BJ (cell line): Measurements from ENCODE around the gene BLTP1. TPM values are rescaled to one million over a fixed set of nuclear protein-coding genes. Genes with fewer than 3 reads are reported as not detected.
A peak's percentile ranks its signal among the peaks of the same experiment; 100 is the strongest.

Experiments
- CTCF ChIA-PET: fragments of 350-600 bp; formaldehyde crosslinking; extraction: SDS; loops from one replicate; lab custom pipeline; 2021; ENCODE audit warnings: antibody characterized with exemption, inconsistent platforms; lab: Yijun Ruan, JAX
- POLR2A ChIA-PET: fragments of 300-600 bp; sonication (Branson Sonifier 250); formaldehyde crosslinking; extraction: SDS; loops from one replicate; lab custom pipeline; 2021; ENCODE audit warnings: antibody characterized with exemption; lab: Charles Lee
- DNase-seq: peaks from one replicate; pipeline ENCODE4 v3.0.0-alpha.2; 2011; ENCODE audit warnings: low read depth
- H3K27me3 ChIP-seq: 2 replicates; pipeline ENCODE4 v1.6.0; 2011; ENCODE audit warnings: low read length; ENCODE audit not compliant: control insufficient read depth, insufficient read depth
- H3K36me3 ChIP-seq: 2 replicates; pipeline ENCODE4 v1.5.1; 2011; ENCODE audit warnings: low read length; ENCODE audit not compliant: control insufficient read depth, insufficient read depth
- H3K4me3 ChIP-seq: 2 replicates; pipeline ENCODE4 v1.5.1; 2011; ENCODE audit warnings: low read depth, mild to moderate bottlenecking, control low read depth, low read length
- CTCF ChIP-seq: IDR thresholded peaks from 2 replicates; pipeline ENCODE4 v1.5.1; 2011; ENCODE audit warnings: low read depth, mild to moderate bottlenecking, control low read depth, inconsistent platforms, low read length, moderate library complexity; ENCODE audit not compliant: insufficient read depth
- polyA plus RNA-seq: library from polyadenylated mRNA; depleted of rRNA; stranded (reverse); fragments of >200 nt; gene quantifications from 2 replicates; pipeline ENCODE4 v1.2.3, GENCODE V29; 2011

BLTP1 gene
- polyA plus RNA-seq, 1 experiment, result 22.9 TPM

- ChIA-PET POLR2A (no interaction called here), CTCF (no interaction called here)
- H3K36me3 ChIP-seq, result no peaks in the 10 kb centered on the region
- no peak overlapping the region for H3K4me3 ChIP-seq
- TF ChIP-seq CTCF, result no peak
- H3K27me3 ChIP-seq, result no peaks in the 10 kb centered on the region
- DNase-seq, result no peak
These were observed 5.5 kb upstream of the BLTP1 start for GRCh38 chr4:122146652-122147051.

GRCh38 chr4:122150931-122151330, 1.2 kb upstream of the BLTP1 start:
- H3K36me3 ChIP-seq, result no peaks in the 10 kb centered on the region
- no peaks in the 10 kb centered on the region for H3K27me3 ChIP-seq
- DNase-seq, result no peak
- CTCF ChIA-PET, result no interaction called here
- POLR2A ChIA-PET, result no interaction called here
- no peak overlapping the region for H3K4me3 ChIP-seq
- TF ChIP-seq CTCF, result no peak

GRCh38 chr4:122152711-122153226, 638 bp downstream of the BLTP1 start:
- CTCF ChIA-PET, result no interaction called here
- POLR2A ChIA-PET, result interaction anchor here (0.6 kb wide), 1 partner anchor 25 kb away, joined by 6 read pairs; no protein-coding TSS in a partner anchor
- H3K27me3 ChIP-seq, result no peaks in the 10 kb centered on the region
- H3K4me3 ChIP-seq, result peak overlapping the region; percentile 98
- no peak for DNase-seq
- TF ChIP-seq CTCF, result no peak
- H3K36me3 ChIP-seq, result peaks cover 1% of the 10 kb centered on the region; the same call in 1 of the 2 replicates

- ChIA-PET CTCF (no interaction called here), POLR2A (no interaction called here)
- no peak overlapping the region for H3K4me3 ChIP-seq
- DNase-seq, result no peak
- no peaks in the 10 kb centered on the region for H3K27me3 ChIP-seq
- H3K36me3 ChIP-seq, result peaks cover 1% of the 10 kb centered on the region; the same call in 1 of the 2 replicates
- no peak for TF ChIP-seq CTCF
These were observed 4.7 kb downstream of the BLTP1 start for GRCh38 chr4:122156819-122157218.

- H3K4me3 ChIP-seq, result no peak overlapping the region
- H3K36me3 ChIP-seq, result no peaks in the 10 kb centered on the region
- POLR2A ChIA-PET, result no interaction called here
- CTCF ChIA-PET, result interaction anchor here (0.7 kb wide), 1 partner anchor 30 kb away, joined by 3 read pairs; no protein-coding TSS in a partner anchor
- no peaks in the 10 kb centered on the region for H3K27me3 ChIP-seq
- TF ChIP-seq CTCF, result no peak
- DNase-seq, result no peak
These were observed 11.2 kb downstream of the BLTP1 start for GRCh38 chr4:122163301-122163700.
